Mesenchymal stem cell (in vitro differentiated cells and primary cell): ENCODE measurements around the gene PUS3.
A peak's percentile ranks its signal among the peaks of the same experiment; 100 is the strongest.

Experiments used
- DNase-seq: peaks from one replicate; pipeline ENCODE4 v3.0.0-alpha.2; 2013
- H2AFZ ChIP-seq: one replicate; pipeline ENCODE4 v1.6.1; 2013; ENCODE audit warnings: low read depth, mild to moderate bottlenecking, control low read depth, inconsistent platforms, low read length, moderate library complexity
- H2AK5ac ChIP-seq: 2 replicates; pipeline ENCODE4 v1.6.1; 2013; ENCODE audit warnings: low read length, moderate library complexity, mild to moderate bottlenecking, inconsistent platforms; ENCODE audit not compliant: severe bottlenecking
- H2BK120ac ChIP-seq: one replicate; pipeline ENCODE4 v1.6.1; 2013; ENCODE audit warnings: low read depth, mild to moderate bottlenecking, inconsistent platforms, low read length, moderate library complexity
- H2BK12ac ChIP-seq, 2 experiments: one replicate each; pipeline ENCODE4 v1.6.1; 2013; ENCODE audit warnings: inconsistent platforms in 2 of 2, low read length in 2 of 2, mild to moderate bottlenecking in 2 of 2, moderate library complexity in 2 of 2, control low read depth in 1 of 2
- H2BK15ac ChIP-seq: one replicate; pipeline ENCODE4 v1.6.1; 2013; ENCODE audit warnings: mild to moderate bottlenecking, low read depth, inconsistent platforms; ENCODE audit not compliant: poor library complexity, severe bottlenecking
- H2BK5ac ChIP-seq: 2 replicates; pipeline ENCODE4 v1.6.1; 2013; ENCODE audit warnings: low read depth, mild to moderate bottlenecking, low read length, control low read depth, inconsistent platforms; ENCODE audit not compliant: poor library complexity, severe bottlenecking
- H3K14ac ChIP-seq, 2 experiments: one replicate each; pipeline ENCODE4 v1.6.1; 2013; ENCODE audit warnings: inconsistent platforms in 2 of 2, low read length in 2 of 2, control low read depth in 1 of 2, mild to moderate bottlenecking in 1 of 2, moderate library complexity in 1 of 2
- H3K18ac ChIP-seq, 2 experiments: one replicate each; pipeline ENCODE4 v1.6.1; 2013; ENCODE audit warnings: inconsistent platforms in 2 of 2, low read length in 2 of 2, control low read depth in 1 of 2, low read depth in 1 of 2, mild to moderate bottlenecking in 1 of 2
- H3K23ac ChIP-seq, 2 experiments: one replicate each; pipeline ENCODE4 v1.6.1; 2013; ENCODE audit warnings: inconsistent platforms in 2 of 2, low read length in 2 of 2, mild to moderate bottlenecking in 2 of 2, moderate library complexity in 2 of 2, control low read depth in 1 of 2
- H3K27ac ChIP-seq: 2 replicates; pipeline ENCODE4 v1.5.1; 2013; ENCODE audit warnings: mild to moderate bottlenecking, moderate library complexity, low read length, control low read depth, inconsistent platforms; ENCODE audit not compliant: poor library complexity, severe bottlenecking
- H3K27me3 ChIP-seq, 2 experiments: 2 replicates each; pipeline versions ENCODE4 v1.6.1 to v1.7.0; 2013; ENCODE audit warnings: low read length in 2 of 2, mild to moderate bottlenecking in 2 of 2, moderate library complexity in 2 of 2, control low read depth in 1 of 2, inconsistent platforms in 1 of 2; ENCODE audit not compliant: control insufficient read depth in 1 of 2, insufficient read depth in 1 of 2
- H3K36me3 ChIP-seq, 2 experiments: 2 replicates each; pipeline versions ENCODE4 v1.6.1 to v1.7.0; 2013; ENCODE audit warnings: low read length in 2 of 2, control low read depth in 1 of 2, inconsistent platforms in 1 of 2, low read depth in 1 of 2, mild to moderate bottlenecking in 1 of 2; ENCODE audit not compliant: insufficient read depth in 2 of 2, control insufficient read depth in 1 of 2
- H3K4ac ChIP-seq, 2 experiments: one replicate each; pipeline ENCODE4 v1.6.1; 2013; ENCODE audit warnings: inconsistent platforms in 2 of 2, low read length in 2 of 2, mild to moderate bottlenecking in 2 of 2, moderate library complexity in 2 of 2, control low read depth in 1 of 2, low read depth in 1 of 2
- H3K4me1 ChIP-seq: 2 replicates; pipeline ENCODE4 v1.6.1; 2013; ENCODE audit warnings: low read depth, low read length, control low read depth; ENCODE audit not compliant: control insufficient read depth, insufficient read depth
- H3K4me2 ChIP-seq: 2 replicates; pipeline ENCODE4 v1.6.1; 2013; ENCODE audit warnings: low read length, mild to moderate bottlenecking, inconsistent platforms; ENCODE audit not compliant: poor library complexity, severe bottlenecking
- H3K4me3 ChIP-seq, 2 experiments: 2 replicates each; pipeline versions ENCODE4 v1.5.1 to v1.7.0; 2013; ENCODE audit warnings: low read length in 2 of 2, mild to moderate bottlenecking in 2 of 2, control low read depth in 1 of 2, low read depth in 1 of 2; ENCODE audit not compliant: insufficient read depth in 1 of 2
- H3K79me1 ChIP-seq: replicated peaks from 2 replicates; pipeline ENCODE4 v1.6.1; 2013; ENCODE audit warnings: mild to moderate bottlenecking, control low read depth, low read length, inconsistent platforms; ENCODE audit not compliant: poor library complexity, severe bottlenecking
- H3K9ac ChIP-seq: 2 replicates; pipeline ENCODE4 v1.7.0; 2013; ENCODE audit warnings: mild to moderate bottlenecking, low read length, moderate library complexity
- H3K9me3 ChIP-seq: 2 replicates; pipeline ENCODE4 v1.7.0; 2013; ENCODE audit warnings: mild to moderate bottlenecking, low read length; ENCODE audit not compliant: control insufficient read depth
- H4K8ac ChIP-seq: one replicate; pipeline ENCODE4 v1.6.1; 2013; ENCODE audit warnings: inconsistent platforms, mild to moderate bottlenecking, low read length, moderate library complexity
- H4K91ac ChIP-seq: one replicate; pipeline ENCODE4 v1.6.1; 2013; ENCODE audit warnings: mild to moderate bottlenecking, low read length, inconsistent platforms
- WGBS: methylation state at CpG from one replicate; pipeline ENCODE4 v1.1.7; 2013; ENCODE audit warnings: mixed read lengths; 5-methylcytosine and 5-hydroxymethylcytosine counted together

The PUS3 gene

GRCh38 chr11:125923633-125924032 lies 20.6 kb upstream of the PUS3 start:
- Histone ChIP-seq H2BK120ac (no peak overlapping the region), H4K91ac (no peak overlapping the region), H3K9me3 (no peaks in the 10 kb centered on the region), H2AFZ (no peak overlapping the region), H3K23ac (no peak overlapping the region), H3K14ac (no peak overlapping the region), H4K8ac (no peak overlapping the region), H3K9ac (no peak overlapping the region), H3K27ac (no peak overlapping the region), H3K4me1 (no peaks in the 10 kb centered on the region), H3K4me3 (no peak overlapping the region), H2AK5ac (no peak overlapping the region), H3K4ac (no peak overlapping the region), H3K27me3 (peaks cover 18 to 43% of the 10 kb centered on the region in 2 experiments), H3K18ac (no peak overlapping the region), H2BK5ac (no peak overlapping the region), H3K36me3 (no peaks in the 10 kb centered on the region), H3K79me1 (no peaks in the 10 kb centered on the region), H3K4me2 (no peak overlapping the region), H2BK12ac (no peak overlapping the region), H2BK15ac (no peak overlapping the region)
- WGBS = 81% methylated on average over 8 of the region's 8 CpGs
- DNase-seq = no peak

- no peak overlapping the region for H2BK12ac ChIP-seq
- H2AFZ ChIP-seq = no peak overlapping the region
- H3K27ac ChIP-seq = no peak overlapping the region
- peak; percentile 71 for DNase-seq
- no peaks in the 10 kb centered on the region for H3K79me1 ChIP-seq
- no peak overlapping the region for H3K4ac ChIP-seq
- H3K27me3 ChIP-seq = peaks cover 23 to 47% of the 10 kb centered on the region in 2 experiments
- H2BK15ac ChIP-seq = no peak overlapping the region
- H4K8ac ChIP-seq = no peak overlapping the region
- no peak overlapping the region for H3K9ac ChIP-seq
- no peaks in the 10 kb centered on the region for H3K4me1 ChIP-seq
- no peaks in the 10 kb centered on the region for H3K36me3 ChIP-seq
- no peak overlapping the region for H4K91ac ChIP-seq
- H3K18ac ChIP-seq = no peak overlapping the region
- H3K23ac ChIP-seq = no peak overlapping the region
- H3K4me3 ChIP-seq = no peak overlapping the region
- H2AK5ac ChIP-seq = no peak overlapping the region
- 0% methylated on average over 1 of the region's 8 CpGs for WGBS
- no peak overlapping the region for H2BK5ac ChIP-seq
- H3K14ac ChIP-seq = no peak overlapping the region
- no peak overlapping the region for H2BK120ac ChIP-seq
- no peak overlapping the region for H3K4me2 ChIP-seq
- no peaks in the 10 kb centered on the region for H3K9me3 ChIP-seq
Observed at GRCh38 chr11:125923012-125923579, 20.1 kb upstream of the PUS3 start.

DNA sequence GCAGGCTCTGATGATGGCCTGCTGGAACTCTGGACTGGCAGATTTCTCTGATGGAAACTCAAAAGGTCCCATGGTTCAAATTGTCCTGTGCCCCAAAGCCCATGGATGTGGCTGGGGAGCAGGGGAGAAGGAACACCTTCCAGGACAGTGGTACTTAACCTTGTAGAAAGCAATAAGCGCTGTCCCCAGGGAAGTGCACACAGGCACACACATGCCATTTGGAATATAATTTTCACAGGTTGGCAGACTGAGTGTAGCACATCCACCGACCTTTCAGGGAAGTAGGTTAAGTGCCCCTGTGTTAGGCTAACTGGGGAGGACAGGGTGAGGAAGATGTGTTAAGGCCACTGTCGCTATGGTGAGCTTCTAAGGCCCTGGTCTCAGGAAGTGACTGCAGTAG lies 19.1 kb upstream of the PUS3 start:
- no peak overlapping the region for H3K23ac ChIP-seq
- H2BK15ac ChIP-seq = no peak overlapping the region
- H2BK5ac ChIP-seq = no peak overlapping the region
- no peak overlapping the region for H3K27ac ChIP-seq
- no peak overlapping the region for H2BK12ac ChIP-seq
- no peak overlapping the region for H3K14ac ChIP-seq
- H3K4me3 ChIP-seq = no peak overlapping the region
- no peaks in the 10 kb centered on the region for H3K9me3 ChIP-seq
- no peak overlapping the region for H4K91ac ChIP-seq
- H2AFZ ChIP-seq = no peak overlapping the region
- no peak overlapping the region for H2AK5ac ChIP-seq
- H4K8ac ChIP-seq = no peak overlapping the region
- peaks cover 29 to 51% of the 10 kb centered on the region in 2 experiments for H3K27me3 ChIP-seq
- no peak overlapping the region for H3K18ac ChIP-seq
- H3K36me3 ChIP-seq = no peaks in the 10 kb centered on the region
- no peak overlapping the region for H3K4me2 ChIP-seq
- H3K79me1 ChIP-seq = no peaks in the 10 kb centered on the region
- no peak overlapping the region for H3K9ac ChIP-seq
- H3K4ac ChIP-seq = no peak overlapping the region
- 73% methylated on average over 3 of the region's 3 CpGs for WGBS
- H3K4me1 ChIP-seq = no peaks in the 10 kb centered on the region
- no peak overlapping the region for H2BK120ac ChIP-seq
- no peak for DNase-seq

DNA sequence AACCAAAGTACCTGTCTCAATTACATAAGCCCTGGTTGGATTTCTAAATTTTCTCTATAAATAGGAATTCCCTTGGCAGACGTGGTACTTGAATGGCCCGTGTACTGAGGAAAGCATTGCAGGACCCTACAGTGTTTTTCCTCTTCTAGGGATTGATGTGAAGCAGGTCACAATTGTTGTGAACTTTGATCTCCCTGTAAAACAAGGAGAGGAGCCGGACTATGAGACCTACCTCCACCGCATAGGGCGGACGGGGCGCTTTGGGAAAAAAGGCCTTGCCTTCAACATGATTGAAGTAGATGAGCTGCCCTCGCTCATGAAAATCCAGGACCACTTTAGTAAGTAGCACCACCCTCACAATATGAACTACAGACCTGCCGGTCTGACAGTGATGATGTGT lies 18.0 kb upstream of the PUS3 start:
- H3K18ac ChIP-seq = no peak overlapping the region
- H3K27ac ChIP-seq = no peak overlapping the region
- WGBS = 88% methylated on average over 8 of the region's 9 CpGs

More for the DNA sequence above, 18.0 kb upstream of the PUS3 start:
- Histone ChIP-seq H2BK12ac (no peak overlapping the region), H3K4me3 (no peak overlapping the region), H3K9me3 (no peaks in the 10 kb centered on the region), H3K27me3 (peaks cover 37 to 59% of the 10 kb centered on the region in 2 experiments), H3K9ac (no peak overlapping the region), H3K4me2 (no peak overlapping the region), H2AK5ac (no peak overlapping the region), H4K8ac (no peak overlapping the region), H2BK15ac (no peak overlapping the region), H3K14ac (no peak overlapping the region), H4K91ac (no peak overlapping the region), H2BK5ac (no peak overlapping the region), H3K36me3 (no peaks in the 10 kb centered on the region), H3K23ac (no peak overlapping the region), H3K4me1 (no peaks in the 10 kb centered on the region), H2BK120ac (no peak overlapping the region), H2AFZ (no peak overlapping the region), H3K4ac (no peak overlapping the region), H3K79me1 (no peaks in the 10 kb centered on the region)
- DNase-seq = no peak
